ENCODE results near the gene MCL1.
"Not testable (repeated sequence)": the region's sequence is repeated elsewhere in the genome, so short reads cannot be mapped to it uniquely, and the experiment has no call there.

GRCh38 chr1:150581437-150581836 is 2.0 kb upstream of the MCL1 start:
- TF ChIP-seq, protein P1, sequence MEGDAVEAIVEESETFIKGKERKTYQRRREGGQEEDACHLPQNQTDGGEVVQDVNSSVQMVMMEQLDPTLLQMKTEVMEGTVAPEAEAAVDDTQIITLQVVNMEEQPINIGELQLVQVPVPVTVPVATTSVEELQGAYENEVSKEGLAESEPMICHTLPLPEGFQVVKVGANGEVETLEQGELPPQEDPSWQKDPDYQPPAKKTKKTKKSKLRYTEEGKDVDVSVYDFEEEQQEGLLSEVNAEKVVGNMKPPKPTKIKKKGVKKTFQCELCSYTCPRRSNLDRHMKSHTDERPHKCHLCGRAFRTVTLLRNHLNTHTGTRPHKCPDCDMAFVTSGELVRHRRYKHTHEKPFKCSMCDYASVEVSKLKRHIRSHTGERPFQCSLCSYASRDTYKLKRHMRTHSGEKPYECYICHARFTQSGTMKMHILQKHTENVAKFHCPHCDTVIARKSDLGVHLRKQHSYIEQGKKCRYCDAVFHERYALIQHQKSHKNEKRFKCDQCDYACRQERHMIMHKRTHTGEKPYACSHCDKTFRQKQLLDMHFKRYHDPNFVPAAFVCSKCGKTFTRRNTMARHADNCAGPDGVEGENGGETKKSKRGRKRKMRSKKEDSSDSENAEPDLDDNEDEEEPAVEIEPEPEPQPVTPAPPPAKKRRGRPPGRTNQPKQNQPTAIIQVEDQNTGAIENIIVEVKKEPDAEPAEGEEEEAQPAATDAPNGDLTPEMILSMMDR (IDR thresholded peaks at IDR 0.05 in 2 of 3, conservative IDR thresholded peaks at IDR 0.05 in 1 of 3; ENCODE audit: control insufficient read depth in 2 of 3, extremely low read depth in 1 of 3, insufficient read depth in 1 of 3, low read depth in 3 of 3, low read length in 3 of 3), result not testable (repeated sequence)
- not testable (repeated sequence) for TF ChIP-seq CREM (IDR thresholded peaks at IDR 0.05; ENCODE audit: low read depth); SRF (IDR thresholded peaks at IDR 0.05; ENCODE audit: low read depth in 2 of 2, low read length in 2 of 2); POLR2A (IDR thresholded peaks at IDR 0.05; ENCODE audit: low read depth, low read length); RAD51 (IDR thresholded peaks at IDR 0.05); RFX5 (IDR thresholded peaks at IDR 0.05; ENCODE audit: low read depth, low read length); CBX5 (IDR thresholded peaks at IDR 0.05; ENCODE audit: low read depth); HDGF (IDR thresholded peaks at IDR 0.05); ZNF24 (IDR thresholded peaks at IDR 0.05)
